GM12873 (cell line): ENCODE results near the gene ZFAND2B.
A peak's percentile ranks its signal among the peaks of the same experiment; 100 is the strongest.

ENCODE experiments used
- CTCF ChIP-seq: IDR thresholded peaks from 2 replicates; pipeline ENCODE4 v1.5.1; 2012; ENCODE audit warnings: low read depth, mild to moderate bottlenecking, moderate library complexity, low read length, control low read depth; ENCODE audit not compliant: insufficient read depth; ENCODE audit errors: missing control alignments

Gene ZFAND2B

GRCh38 chr2:219176818-219177551, 29.6 kb upstream of the ZFAND2B start, which contains the start of gene CNPPD1:
Gene CNPPD1 (minus strand): TSS chr2:219176925. CDS start chr2:219176828, 97 bp downstream.
- no peak for TF ChIP-seq CTCF

- peak; percentile 40 for TF ChIP-seq CTCF
Measured at GRCh38 chr2:219177552-219178376, 28.8 kb upstream of the ZFAND2B start, which contains the start of gene RETREG2. Gene RETREG2 (plus strand): TSS chr2:219178275. CDS start chr2:219178353, 78 bp downstream.

- no peak for TF ChIP-seq CTCF
Measured at GRCh38 chr2:219178377-219179175, 28.0 kb upstream of the ZFAND2B start.

GRCh38 chr2:219179601-219180465, 26.7 kb upstream of the ZFAND2B start:
- TF ChIP-seq CTCF = no peak

GRCh38 chr2:219180961-219181360, 25.6 kb upstream of the ZFAND2B start:
- no peak for TF ChIP-seq CTCF

- TF ChIP-seq CTCF = no peak
Measured at GRCh38 chr2:219181531-219181930, 25.1 kb upstream of the ZFAND2B start.
